Measurements from ENCODE around the gene ECI1.
A peak's percentile ranks its signal among the peaks of the same experiment; 100 is the strongest.
"Not testable (repeated sequence)": the region's sequence is repeated elsewhere in the genome, so short reads cannot be mapped to it uniquely, and the experiment has no call there.

ECI1 gene

DNA sequence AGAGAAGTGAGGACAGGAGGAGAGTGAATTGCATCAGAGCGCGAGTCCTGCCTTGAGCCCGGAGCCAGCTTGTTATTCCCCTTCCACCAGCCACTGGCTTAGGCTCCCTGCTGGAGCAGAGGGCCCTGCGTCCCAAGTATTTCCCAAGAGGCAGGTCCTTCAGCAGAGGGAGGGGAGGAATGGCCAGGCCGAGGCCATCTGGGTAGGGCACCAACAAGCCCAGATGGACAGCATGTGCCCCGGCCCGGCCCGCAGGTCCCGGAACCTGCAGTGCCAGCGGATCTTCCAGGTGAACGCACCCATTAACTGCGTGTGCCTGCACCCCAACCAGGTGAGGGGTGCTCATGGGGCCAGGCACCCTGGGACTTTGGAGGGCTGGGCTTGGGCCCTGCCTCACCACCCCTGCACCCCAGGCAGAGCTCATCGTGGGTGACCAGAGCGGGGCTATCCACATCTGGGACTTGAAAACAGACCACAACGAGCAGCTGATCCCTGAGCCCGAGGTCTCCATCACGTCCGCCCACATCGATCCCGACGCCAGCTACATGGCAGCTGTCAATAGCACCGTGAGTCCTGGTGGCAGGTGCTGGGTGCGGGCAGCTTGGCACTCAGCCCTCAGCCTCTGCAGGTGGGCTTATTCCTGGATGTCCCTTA, 44.5 kb downstream of the ECI1 start:
- Mint-ChIP-seq H3K36me3 (peaks cover 5% of the 10 kb centered on the region), H3K4me1 (ENCODE audit: low read depth) (peaks cover 17% of the 10 kb centered on the region), H3K27ac (no peak overlapping the region), H3K4me3 (peak overlapping the region; percentile 90), H3K9me3 (ENCODE audit: low read depth) (no peaks in the 10 kb centered on the region), H3K27me3 (no peaks in the 10 kb centered on the region)

DNA sequence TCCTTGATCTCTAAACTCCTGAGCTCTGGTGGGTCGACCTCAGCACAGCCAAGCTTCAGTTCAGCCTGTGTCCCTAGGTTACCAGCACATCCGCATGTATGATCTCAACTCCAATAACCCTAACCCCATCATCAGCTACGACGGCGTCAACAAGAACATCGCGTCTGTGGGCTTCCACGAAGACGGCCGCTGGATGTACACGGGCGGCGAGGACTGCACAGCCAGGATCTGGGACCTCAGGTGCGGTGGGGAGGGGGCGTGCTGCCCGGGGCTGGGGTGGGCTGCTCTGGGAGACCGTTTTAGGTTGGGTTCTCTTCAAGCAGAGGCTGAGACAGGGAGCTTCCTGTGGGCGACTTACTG, 45.0 kb downstream of the ECI1 start:
- peak overlapping the region; percentile 90 for H3K4me3 Mint-ChIP-seq
- peaks cover 5% of the 10 kb centered on the region for H3K36me3 Mint-ChIP-seq
- peaks cover 15% of the 10 kb centered on the region for H3K4me1 Mint-ChIP-seq (ENCODE audit: low read depth)
- peak overlapping the region; percentile 80 for H3K27ac Mint-ChIP-seq
- no peaks in the 10 kb centered on the region for H3K27me3 Mint-ChIP-seq
- H3K9me3 Mint-ChIP-seq (ENCODE audit: low read depth), result no peaks in the 10 kb centered on the region

DNA sequence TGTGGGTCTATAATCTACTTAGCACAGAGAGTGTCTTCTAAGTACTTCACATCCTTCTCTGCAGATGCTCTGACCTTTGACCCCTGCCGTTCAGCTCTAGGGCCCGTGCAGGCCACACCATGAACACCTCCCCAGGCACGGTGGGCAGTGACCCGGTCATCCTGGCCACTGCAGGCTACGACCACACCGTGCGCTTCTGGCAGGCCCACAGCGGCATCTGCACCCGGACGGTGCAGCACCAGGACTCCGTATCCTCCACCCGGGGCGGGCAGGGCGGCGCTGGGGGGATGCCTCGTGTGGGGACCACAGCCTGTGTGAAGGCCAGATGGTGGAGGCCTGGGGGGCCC, 45.4 kb downstream of the ECI1 start:
- peaks cover 5% of the 10 kb centered on the region for H3K36me3 Mint-ChIP-seq
- H3K27ac Mint-ChIP-seq, result peak overlapping the region; percentile 80
- H3K4me3 Mint-ChIP-seq, result peak overlapping the region; percentile 90
- no peaks in the 10 kb centered on the region for H3K27me3 Mint-ChIP-seq
- peaks cover 15% of the 10 kb centered on the region for H3K4me1 Mint-ChIP-seq (ENCODE audit: low read depth)
- no peaks in the 10 kb centered on the region for H3K9me3 Mint-ChIP-seq (ENCODE audit: low read depth)

DNA sequence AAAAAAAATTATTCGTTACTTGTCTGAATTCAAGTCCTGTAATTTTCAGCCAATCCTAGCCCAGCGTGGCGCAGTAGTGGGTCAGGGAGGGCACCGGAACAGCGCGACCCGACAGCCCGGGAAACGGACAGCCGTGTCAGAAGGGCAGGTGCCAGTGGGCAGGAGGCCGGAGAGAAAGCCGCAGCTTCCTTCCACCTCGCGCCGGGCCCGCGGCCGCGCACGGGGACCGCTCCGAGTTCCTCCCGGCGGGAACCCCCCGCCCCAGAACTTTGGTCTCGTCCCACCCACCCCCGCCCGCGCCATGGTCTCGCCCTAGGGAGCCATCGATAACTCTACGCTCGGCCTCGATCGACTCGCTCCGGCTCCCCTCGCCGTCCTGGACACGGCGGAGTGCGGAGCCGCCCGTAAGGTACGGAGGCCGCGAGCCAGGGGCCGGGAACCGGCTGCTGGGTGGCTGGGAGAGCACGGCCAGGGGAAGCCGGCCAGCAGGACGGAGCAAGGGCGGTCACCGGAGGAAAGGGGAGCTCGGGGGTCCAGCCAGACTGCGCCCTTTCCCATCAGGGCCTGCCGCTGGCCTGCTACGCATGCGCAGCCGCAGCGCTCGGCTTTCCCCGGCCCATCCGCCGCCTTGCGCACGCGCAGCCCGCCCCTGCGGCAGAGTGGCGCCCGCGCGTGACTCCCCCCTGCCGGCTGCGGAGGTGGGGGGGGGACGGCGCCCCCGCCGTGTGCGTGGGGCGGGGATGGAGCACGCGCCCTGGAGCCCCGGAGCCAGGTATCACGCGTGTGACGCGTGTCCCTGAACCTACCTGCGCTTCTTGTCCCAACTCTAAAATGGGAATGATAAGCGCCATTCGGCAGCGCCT, 46.1 kb downstream of the ECI1 start, which contains the start of gene MLST8:
TSS of gene MLST8 (plus strand) at position 351 of the 863 bp plus-strand sequence. CDS start 632 bp downstream, outside the sequence.
- Mint-ChIP-seq H3K36me3 (peaks cover 5% of the 10 kb centered on the region), H3K27me3 (no peaks in the 10 kb centered on the region), H3K9me3 (ENCODE audit: low read depth) (no peaks in the 10 kb centered on the region)

DNA sequence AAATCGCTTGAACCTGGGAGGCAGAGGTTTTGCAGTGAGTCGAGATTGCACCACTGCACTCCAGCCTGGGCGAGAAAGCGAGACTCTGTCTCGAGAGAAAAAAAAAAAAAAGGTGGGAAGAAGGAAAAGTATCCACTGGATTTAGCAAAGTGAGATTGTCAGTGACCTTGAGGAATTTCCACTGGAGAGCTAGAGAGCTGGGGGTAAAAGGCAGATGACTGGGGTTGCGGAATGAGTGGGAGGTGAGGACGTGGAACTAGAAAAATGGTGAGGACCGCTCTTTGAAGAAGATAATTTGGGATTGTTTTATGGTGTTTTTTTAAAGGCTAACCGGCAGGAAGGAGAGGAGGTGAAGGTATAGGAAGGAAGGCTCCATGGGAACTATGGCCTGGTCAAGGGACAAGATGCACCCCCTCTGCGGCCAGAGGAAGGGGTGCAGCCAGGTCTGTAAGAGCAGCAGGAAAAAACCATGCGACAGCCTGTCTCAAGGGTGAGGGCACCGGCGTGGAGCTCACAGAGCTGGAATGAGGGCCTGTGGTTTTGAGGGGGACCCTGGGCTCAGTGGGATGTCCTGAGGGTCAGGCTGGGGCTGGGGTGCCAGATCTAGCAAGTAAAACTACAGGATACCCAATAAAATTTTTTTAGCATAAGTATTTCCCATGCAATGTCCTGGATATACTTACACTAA, 46.8 kb downstream of the ECI1 start:
- H3K27ac Mint-ChIP-seq, result peak overlapping the region; percentile 62
- H3K27me3 Mint-ChIP-seq, result no peaks in the 10 kb centered on the region
- H3K36me3 Mint-ChIP-seq, result peaks cover 5% of the 10 kb centered on the region
- peaks cover 15% of the 10 kb centered on the region for H3K4me1 Mint-ChIP-seq (ENCODE audit: low read depth)
- H3K9me3 Mint-ChIP-seq (ENCODE audit: low read depth), result no peaks in the 10 kb centered on the region
- peak overlapping the region; percentile 76 for H3K4me3 Mint-ChIP-seq

More for the DNA sequence above, 46.1 kb downstream of the ECI1 start, which contains the start of gene MLST8:
- Mint-ChIP-seq H3K27ac (peak within 1 kb of the TSS; percentile 88), H3K4me1 (ENCODE audit: low read depth) (peaks cover 15% of the 10 kb centered on the region), H3K4me3 (peak within 1 kb of the TSS; percentile 90)

DNA sequence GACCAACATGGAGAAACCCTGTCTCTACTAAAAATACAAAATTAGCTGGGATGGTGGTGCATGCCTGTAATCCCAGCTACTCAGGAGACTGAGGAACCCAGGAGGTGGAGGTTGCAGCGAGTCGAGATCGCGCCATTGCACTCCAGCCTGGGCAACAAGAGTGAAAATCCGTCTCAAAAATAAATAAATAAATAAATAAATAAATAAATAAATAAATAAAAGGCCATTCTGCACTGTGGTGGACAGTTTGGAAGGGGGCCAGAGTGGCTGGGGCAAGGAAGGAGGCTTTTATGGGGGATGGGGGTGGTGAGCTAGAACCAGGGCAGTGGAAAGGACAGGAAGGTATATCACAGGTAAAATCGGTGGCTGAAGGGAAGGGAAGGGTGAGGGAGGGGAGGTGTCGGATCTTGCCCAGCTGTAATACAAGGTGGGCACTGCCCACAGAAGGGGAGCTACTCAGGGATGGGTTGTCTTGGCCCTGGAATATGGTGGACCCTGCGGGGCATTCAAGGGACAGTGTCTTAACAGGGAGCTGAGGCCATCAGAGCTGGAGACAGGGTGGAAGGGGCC, 48.2 kb downstream of the ECI1 start:
- Mint-ChIP-seq H3K4me1 (ENCODE audit: low read depth) (peaks cover 15% of the 10 kb centered on the region), H3K4me3 (peak overlapping the region; percentile 62)
- H3K9me3 Mint-ChIP-seq (ENCODE audit: low read depth); H3K27ac Mint-ChIP-seq; H3K36me3 Mint-ChIP-seq; H3K27me3 Mint-ChIP-seq: not testable (repeated sequence)

DNA sequence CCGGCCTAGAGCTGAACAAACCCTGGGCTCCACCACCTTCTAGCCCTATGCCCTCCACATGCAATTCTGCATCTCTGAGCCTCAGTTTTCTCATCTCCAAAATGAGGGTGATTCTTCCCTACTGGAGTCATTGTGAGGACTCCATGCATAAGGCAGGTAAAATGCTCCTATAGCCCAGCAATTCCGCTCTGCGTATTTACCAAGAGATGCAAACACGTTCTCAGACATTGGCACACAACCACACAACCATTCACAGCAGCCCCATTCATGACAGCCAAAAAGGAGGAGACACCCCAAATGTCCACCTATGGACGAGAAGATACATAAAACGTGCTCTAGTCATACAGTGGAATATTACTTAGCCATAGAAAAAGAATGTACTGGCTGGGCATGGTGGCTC, 51.1 kb downstream of the ECI1 start:
- H3K27me3 Mint-ChIP-seq, result peaks cover 5% of the 10 kb centered on the region
- peaks cover 7% of the 10 kb centered on the region for H3K4me1 Mint-ChIP-seq (ENCODE audit: low read depth)
- no peak overlapping the region for H3K27ac Mint-ChIP-seq
- H3K36me3 Mint-ChIP-seq, result no peaks in the 10 kb centered on the region
- H3K9me3 Mint-ChIP-seq (ENCODE audit: low read depth), result no peaks in the 10 kb centered on the region
- no peak overlapping the region for H3K4me3 Mint-ChIP-seq

DNA sequence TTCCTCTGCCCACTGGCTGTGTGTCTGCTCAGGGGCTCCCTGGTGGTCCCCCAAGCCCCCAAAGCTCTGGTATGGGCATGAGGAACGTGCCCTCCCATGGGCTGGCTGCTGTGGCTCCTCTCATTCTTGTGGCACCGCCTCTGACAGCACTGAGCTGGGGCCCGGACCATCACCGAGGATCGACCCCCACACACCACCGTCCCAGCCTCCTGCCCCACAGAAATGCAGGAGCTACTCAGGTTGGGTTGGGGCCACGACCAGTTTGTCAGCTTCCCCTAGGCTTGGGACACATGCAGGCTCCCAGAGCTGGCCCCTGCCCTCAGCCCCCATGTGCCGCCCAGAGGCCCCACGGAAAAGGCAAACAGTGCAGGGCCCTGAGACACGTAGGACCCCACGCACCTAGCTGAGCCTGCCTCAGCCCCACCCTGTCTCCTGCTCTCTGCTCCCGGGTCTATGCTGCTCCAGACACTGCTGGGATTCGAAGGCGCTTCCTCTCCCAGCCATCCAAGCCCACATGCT, 51.7 kb downstream of the ECI1 start:
- Mint-ChIP-seq H3K27me3 (peaks cover 8% of the 10 kb centered on the region), H3K27ac (no peak overlapping the region), H3K36me3 (no peaks in the 10 kb centered on the region), H3K4me1 (ENCODE audit: low read depth) (peaks cover 7% of the 10 kb centered on the region), H3K9me3 (ENCODE audit: low read depth) (no peaks in the 10 kb centered on the region), H3K4me3 (no peak overlapping the region)

DNA sequence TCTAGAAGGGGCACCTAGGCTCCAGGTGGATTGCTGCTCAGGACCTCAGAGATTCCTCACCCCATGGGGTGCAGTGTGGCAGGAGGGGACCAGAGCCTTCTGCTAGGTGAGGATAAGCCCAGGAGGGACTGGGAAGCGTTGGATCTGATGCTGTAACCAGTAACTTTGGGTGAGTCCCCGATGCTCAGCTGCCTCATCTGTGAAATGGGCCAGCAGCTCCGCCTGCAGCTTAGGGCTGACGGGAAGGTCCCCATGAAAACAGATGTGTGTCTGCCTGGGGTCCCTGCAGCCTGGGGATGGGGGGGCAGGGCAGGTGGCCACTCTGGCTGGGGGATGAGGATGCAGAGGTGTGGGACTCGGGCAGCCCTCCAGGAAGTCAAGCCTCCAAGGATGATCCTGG, 52.3 kb downstream of the ECI1 start:
- peaks cover 1% of the 10 kb centered on the region for H3K4me1 Mint-ChIP-seq (ENCODE audit: low read depth)
- H3K27ac Mint-ChIP-seq, result no peak overlapping the region
- H3K36me3 Mint-ChIP-seq, result no peaks in the 10 kb centered on the region
- H3K4me3 Mint-ChIP-seq, result no peak overlapping the region
- H3K9me3 Mint-ChIP-seq (ENCODE audit: low read depth), result no peaks in the 10 kb centered on the region
- H3K27me3 Mint-ChIP-seq, result peaks cover 8% of the 10 kb centered on the region

DNA sequence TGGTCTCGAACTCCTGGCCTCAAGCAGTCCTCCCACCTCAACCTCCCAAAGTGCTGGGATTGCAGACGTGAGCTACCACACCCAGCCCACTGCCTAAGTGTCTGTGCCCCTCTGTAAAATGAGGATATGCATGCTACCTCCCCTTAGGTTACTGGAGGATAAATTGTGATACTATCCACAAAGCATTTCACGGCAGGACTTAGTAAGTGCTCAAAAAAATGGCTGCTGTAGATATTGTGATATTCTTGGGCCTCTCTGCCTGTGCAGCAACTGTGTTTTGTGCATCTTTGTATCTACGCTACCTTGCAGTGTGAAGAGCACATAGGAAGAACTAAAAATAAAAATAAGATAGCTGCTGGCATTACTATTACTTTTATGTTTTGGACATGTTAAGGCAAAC, 53.1 kb downstream of the ECI1 start:
- no peaks in the 10 kb centered on the region for H3K36me3 Mint-ChIP-seq
- peaks cover 8% of the 10 kb centered on the region for H3K27me3 Mint-ChIP-seq
- H3K4me3 Mint-ChIP-seq, result peak overlapping the region; percentile 72
- H3K27ac Mint-ChIP-seq, result no peak overlapping the region
- no peaks in the 10 kb centered on the region for H3K9me3 Mint-ChIP-seq (ENCODE audit: low read depth)
- H3K4me1 Mint-ChIP-seq (ENCODE audit: low read depth), result peaks cover 1% of the 10 kb centered on the region

DNA sequence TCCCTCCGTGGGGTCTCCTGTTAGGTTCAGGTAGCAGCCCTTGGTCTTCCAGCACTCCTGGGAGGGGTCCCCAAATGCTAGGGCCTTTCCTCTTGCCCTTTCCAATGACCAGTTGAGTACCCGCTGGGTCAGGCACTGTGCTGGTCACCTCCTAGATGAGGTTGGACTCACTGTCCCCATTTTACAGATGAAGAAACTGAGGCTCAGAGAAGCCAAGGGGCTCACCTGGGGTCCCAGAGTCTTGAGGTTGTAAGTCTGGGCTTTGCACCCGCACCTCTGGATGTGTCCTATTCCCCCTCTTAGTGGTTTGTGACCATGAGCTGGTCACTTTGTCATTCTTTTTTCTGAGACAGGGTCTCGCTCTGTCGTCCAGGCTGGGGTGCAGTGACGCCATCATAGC, 53.6 kb downstream of the ECI1 start:
- no peak overlapping the region for H3K27ac Mint-ChIP-seq
- H3K36me3 Mint-ChIP-seq, result no peaks in the 10 kb centered on the region
- no peaks in the 10 kb centered on the region for H3K9me3 Mint-ChIP-seq (ENCODE audit: low read depth)
- H3K4me3 Mint-ChIP-seq, result peak overlapping the region; percentile 72
- H3K27me3 Mint-ChIP-seq, result peaks cover 8% of the 10 kb centered on the region
- H3K4me1 Mint-ChIP-seq (ENCODE audit: low read depth), result peaks cover 1% of the 10 kb centered on the region

DNA sequence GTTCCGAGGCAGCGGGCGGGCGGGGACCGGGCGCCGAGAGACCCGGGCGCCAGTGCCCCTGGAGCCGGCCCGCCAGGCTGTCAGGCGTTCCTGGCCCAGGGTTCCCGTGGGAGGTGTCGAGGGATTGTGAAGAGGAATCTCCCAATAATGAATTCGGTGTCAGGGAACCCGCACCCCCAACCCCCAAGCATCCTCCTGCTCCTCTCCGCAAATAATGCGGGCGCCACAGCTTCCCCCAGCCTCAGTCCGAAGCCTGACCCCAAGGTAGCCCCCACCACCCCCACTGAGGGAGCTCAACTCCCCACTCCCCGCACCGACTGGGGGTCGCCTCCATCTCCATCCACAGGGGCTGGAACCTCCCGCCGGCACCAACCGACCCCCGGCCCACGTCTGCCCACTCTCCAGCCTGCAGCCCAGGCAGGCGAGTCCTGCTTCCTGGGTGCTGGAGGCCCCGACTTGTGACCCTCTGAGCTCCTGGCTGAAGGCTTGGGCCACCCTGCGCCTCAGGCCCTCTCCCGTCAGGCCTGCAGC, 54.3 kb downstream of the ECI1 start:
- no peaks in the 10 kb centered on the region for H3K36me3 Mint-ChIP-seq
- H3K9me3 Mint-ChIP-seq (ENCODE audit: low read depth), result no peaks in the 10 kb centered on the region
- peak overlapping the region; percentile 72 for H3K4me3 Mint-ChIP-seq
- peaks cover 8% of the 10 kb centered on the region for H3K27me3 Mint-ChIP-seq
- H3K4me1 Mint-ChIP-seq (ENCODE audit: low read depth), result peaks cover 1% of the 10 kb centered on the region
- no peak overlapping the region for H3K27ac Mint-ChIP-seq

DNA sequence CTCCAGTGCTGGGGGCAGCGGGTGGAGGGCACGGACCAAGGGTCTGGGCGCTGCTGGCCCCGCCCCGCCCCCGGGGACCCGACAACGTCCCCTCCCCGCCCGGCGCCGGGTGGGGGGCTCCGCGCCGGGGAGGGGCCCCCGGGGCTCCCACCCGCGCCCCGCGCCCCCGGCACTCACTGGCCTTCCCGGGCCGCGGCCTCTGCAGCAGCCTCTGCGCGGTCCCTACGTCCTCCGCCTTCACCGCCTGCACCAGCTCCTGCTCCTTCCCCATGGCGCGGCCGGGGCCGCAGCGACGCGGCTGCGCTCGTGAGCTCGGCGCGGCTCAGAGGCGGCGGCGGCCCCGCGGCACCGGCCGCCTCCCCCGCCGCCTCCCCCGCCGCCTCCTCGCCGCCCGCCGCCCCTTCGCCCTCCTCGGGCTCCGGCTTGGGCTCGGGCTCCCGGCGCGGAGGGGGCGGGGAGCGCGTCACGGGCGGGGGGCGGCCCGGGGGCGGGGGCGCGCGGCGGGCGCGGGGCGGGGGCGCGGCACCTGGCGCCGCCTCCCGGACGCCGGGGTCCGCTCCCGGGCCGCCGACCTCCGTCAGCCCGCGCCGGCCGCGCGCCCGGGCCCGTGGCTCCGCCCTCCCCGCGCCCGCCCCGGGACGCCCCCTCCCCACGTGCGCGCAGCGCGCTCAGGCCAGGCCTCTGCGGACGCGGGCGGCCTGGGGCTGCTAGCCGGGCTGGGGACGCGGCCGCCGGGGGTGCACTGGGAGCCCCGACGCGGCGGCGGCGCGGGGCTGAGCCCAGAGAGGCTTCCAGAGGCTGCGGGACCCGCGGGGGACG, 55.0 kb downstream of the ECI1 start, which contains the start of gene CASKIN1:
TSS of gene CASKIN1 (minus strand) at position 444 of the 819 bp plus-strand sequence. CDS start at position 271, 173 bp downstream.
- Mint-ChIP-seq H3K4me3 (peak within 1 kb of the TSS; percentile 72), H3K9me3 (ENCODE audit: low read depth) (no peaks in the 10 kb centered on the region), H3K4me1 (ENCODE audit: low read depth) (peaks cover 1% of the 10 kb centered on the region), H3K36me3 (no peaks in the 10 kb centered on the region), H3K27ac (no peak within 1 kb of the TSS), H3K27me3 (peaks cover 8% of the 10 kb centered on the region)

Measured in activated naive CD8-positive, alpha-beta T cell (primary cell).